Activated naive CD8-positive, alpha-beta T cell treated with anti-CD3 and anti-CD28 coated beads, Interleukin-2, amount 50 U/mL, for 24 hours (primary cell): ENCODE results near the gene ANTKMT.

ENCODE experiments used
- ATAC-seq: fragments of 150-1000 bp; cut with Tn5 transposase; one replicate; pipeline ENCODE4 v1.10.0; 2021
- DNase-seq: peaks from one replicate; pipeline ENCODE4 v3.0.0; 2021
- H3K27ac Mint-ChIP-seq: one replicate; pipeline ENCODE4 v1.8.0; 2021; ENCODE audit warnings: mild to moderate bottlenecking, mixed read lengths
- H3K27me3 Mint-ChIP-seq: one replicate; pipeline ENCODE4 v1.8.0; 2021; ENCODE audit warnings: mixed read lengths
- H3K36me3 Mint-ChIP-seq: one replicate; pipeline ENCODE4 v1.8.0; 2021; ENCODE audit warnings: low read depth, mixed read lengths
- H3K4me1 Mint-ChIP-seq: one replicate; pipeline ENCODE4 v1.8.0; 2021; ENCODE audit warnings: mixed read lengths
- H3K4me3 Mint-ChIP-seq: one replicate; pipeline ENCODE4 v1.8.0; 2021; ENCODE audit warnings: mild to moderate bottlenecking, moderate library complexity, mixed read lengths
- H3K9me3 Mint-ChIP-seq: one replicate; pipeline ENCODE4 v1.8.0; 2021; ENCODE audit warnings: mixed read lengths

The ANTKMT gene, protein sequence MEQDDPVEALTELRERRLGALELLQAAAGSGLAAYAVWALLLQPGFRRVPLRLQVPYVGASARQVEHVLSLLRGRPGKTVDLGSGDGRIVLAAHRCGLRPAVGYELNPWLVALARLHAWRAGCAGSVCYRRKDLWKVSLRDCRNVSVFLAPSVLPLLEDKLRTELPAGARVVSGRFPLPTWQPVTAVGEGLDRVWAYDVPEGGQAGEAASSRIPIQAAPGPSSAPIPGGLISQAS

GRCh38 chr16:720990-721764 is at the start of gene ANTKMT:
TSS of gene ANTKMT (plus strand) at chr16:721146. CDS start at chr16:721275, 129 bp downstream.
- peak within 1 kb of the TSS; percentile 85 for H3K4me3 Mint-ChIP-seq
- peak within 1 kb of the TSS; percentile 84 for H3K27ac Mint-ChIP-seq
- no peaks in the 10 kb centered on the region for H3K27me3 Mint-ChIP-seq
- H3K9me3 Mint-ChIP-seq: no peaks in the 10 kb centered on the region
- no peaks in the 10 kb centered on the region for H3K36me3 Mint-ChIP-seq
- H3K4me1 Mint-ChIP-seq: peaks cover 23% of the 10 kb centered on the region
- DNase-seq (peak; percentile 84), ATAC-seq (peak; percentile 64)

- Mint-ChIP-seq H3K4me3 (no peak overlapping the region), H3K27ac (no peak overlapping the region), H3K4me1 (peaks cover 6% of the 10 kb centered on the region), H3K9me3 (no peaks in the 10 kb centered on the region), H3K36me3 (peaks cover 5% of the 10 kb centered on the region), H3K27me3 (peaks cover 1% of the 10 kb centered on the region)
- ATAC-seq: no peak
- DNase-seq: no peak
Observed at GRCh38 chr16:671353-672131, 49.4 kb upstream of the ANTKMT start.

DNA sequence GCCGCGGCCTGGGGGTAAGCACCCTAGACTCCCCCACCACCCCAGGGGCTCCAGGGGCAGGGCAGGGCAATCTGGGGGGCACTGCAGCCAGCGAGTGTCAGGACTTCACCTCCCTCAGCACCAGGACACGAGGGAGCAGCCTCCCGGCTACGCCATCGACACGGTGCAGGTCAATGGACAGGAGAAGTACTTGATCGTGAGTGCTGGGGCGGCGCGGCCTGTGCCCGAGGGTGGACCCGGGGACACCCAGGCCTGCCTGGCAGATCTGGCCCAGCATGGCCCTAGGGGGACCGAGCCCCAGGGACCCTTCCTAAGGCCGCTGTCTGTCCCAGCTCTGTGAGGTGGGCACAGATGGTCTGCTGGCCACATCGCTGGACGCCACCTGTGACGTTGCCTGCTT is 48.6 kb upstream of the ANTKMT start:
- peaks cover 6% of the 10 kb centered on the region for H3K4me1 Mint-ChIP-seq
- ATAC-seq (no peak), DNase-seq (no peak)
- no peaks in the 10 kb centered on the region for H3K9me3 Mint-ChIP-seq
- H3K27me3 Mint-ChIP-seq: peaks cover 5% of the 10 kb centered on the region
- H3K4me3 Mint-ChIP-seq: no peak overlapping the region
- peaks cover 5% of the 10 kb centered on the region for H3K36me3 Mint-ChIP-seq
- no peak overlapping the region for H3K27ac Mint-ChIP-seq

- no peak for ATAC-seq
- Mint-ChIP-seq H3K9me3 (no peaks in the 10 kb centered on the region), H3K36me3 (peaks cover 5% of the 10 kb centered on the region), H3K4me1 (peaks cover 2% of the 10 kb centered on the region), H3K4me3 (no peak overlapping the region), H3K27ac (no peak overlapping the region), H3K27me3 (peaks cover 5% of the 10 kb centered on the region)
- no peak for DNase-seq
Observed at GRCh38 chr16:672851-673250, 48.1 kb upstream of the ANTKMT start.

DNA sequence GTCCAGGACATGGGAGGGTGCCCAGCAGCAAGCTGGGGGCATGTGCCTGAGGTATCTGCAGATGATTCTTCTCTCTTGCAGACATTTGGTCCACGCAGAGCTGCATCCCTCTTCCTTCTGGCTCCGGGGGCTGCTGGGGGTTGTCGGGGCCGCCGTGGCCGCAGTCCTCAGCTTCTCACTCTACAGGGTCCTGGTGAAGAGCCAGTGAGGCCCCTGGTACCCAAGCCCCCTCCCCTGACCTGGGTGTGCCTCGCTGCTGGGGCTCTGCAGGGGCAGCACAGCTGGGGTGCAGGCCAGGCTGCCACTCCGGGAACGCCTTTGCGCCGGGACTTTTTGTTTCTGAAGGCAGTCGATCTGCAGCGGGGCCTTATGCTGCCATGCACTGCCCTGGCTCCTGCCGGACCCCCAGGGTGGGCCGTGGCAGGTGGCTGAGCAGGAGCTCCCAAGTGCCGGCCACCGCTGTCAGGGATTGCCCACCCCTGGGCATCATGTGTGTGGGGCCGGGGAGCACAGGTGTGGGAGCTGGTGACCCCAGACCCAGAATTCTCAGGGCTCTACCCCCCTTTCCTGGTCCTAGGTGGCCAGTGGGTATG is 47.5 kb upstream of the ANTKMT start:
- H3K27me3 Mint-ChIP-seq: peaks cover 5% of the 10 kb centered on the region
- ATAC-seq (no peak), DNase-seq (no peak)
- H3K4me3 Mint-ChIP-seq: no peak overlapping the region
- H3K27ac Mint-ChIP-seq: no peak overlapping the region
- peaks cover 2% of the 10 kb centered on the region for H3K4me1 Mint-ChIP-seq
- H3K36me3 Mint-ChIP-seq: peaks cover 5% of the 10 kb centered on the region
- H3K9me3 Mint-ChIP-seq: no peaks in the 10 kb centered on the region

DNA sequence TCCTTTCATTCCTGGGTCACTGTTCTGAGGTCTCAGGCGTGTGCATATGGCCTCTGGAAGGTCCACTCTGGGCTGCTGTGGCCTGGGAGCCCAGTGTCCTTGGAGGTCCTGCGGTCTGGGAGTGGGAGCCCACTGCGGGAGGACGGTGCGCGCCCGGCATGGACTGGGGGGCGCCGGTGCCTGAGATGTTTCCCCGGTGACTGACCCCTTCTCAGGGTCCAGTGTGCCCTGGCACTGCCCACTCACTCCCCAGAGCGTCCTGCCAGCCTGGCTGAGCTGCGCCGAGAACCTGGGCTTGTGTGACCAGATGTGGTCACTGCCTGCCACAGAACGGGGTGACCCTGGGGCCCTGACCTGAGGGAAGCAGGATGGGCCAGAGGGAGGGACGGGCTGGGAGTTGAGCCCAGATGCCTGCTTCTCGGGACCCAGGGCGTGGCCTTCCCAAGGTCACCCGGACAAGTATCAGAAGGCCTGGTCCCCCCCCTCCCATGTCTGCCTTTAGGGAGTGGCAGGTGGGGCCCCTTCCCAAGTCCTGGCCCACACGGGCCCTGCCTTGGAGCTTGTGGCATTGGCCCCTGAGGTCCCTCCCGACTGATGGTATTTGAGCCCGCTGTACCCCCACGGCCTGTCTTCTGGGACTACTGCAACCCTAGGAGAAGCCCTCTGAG is 46.6 kb upstream of the ANTKMT start:
- H3K9me3 Mint-ChIP-seq: no peaks in the 10 kb centered on the region
- peaks cover 4% of the 10 kb centered on the region for H3K36me3 Mint-ChIP-seq

DNA sequence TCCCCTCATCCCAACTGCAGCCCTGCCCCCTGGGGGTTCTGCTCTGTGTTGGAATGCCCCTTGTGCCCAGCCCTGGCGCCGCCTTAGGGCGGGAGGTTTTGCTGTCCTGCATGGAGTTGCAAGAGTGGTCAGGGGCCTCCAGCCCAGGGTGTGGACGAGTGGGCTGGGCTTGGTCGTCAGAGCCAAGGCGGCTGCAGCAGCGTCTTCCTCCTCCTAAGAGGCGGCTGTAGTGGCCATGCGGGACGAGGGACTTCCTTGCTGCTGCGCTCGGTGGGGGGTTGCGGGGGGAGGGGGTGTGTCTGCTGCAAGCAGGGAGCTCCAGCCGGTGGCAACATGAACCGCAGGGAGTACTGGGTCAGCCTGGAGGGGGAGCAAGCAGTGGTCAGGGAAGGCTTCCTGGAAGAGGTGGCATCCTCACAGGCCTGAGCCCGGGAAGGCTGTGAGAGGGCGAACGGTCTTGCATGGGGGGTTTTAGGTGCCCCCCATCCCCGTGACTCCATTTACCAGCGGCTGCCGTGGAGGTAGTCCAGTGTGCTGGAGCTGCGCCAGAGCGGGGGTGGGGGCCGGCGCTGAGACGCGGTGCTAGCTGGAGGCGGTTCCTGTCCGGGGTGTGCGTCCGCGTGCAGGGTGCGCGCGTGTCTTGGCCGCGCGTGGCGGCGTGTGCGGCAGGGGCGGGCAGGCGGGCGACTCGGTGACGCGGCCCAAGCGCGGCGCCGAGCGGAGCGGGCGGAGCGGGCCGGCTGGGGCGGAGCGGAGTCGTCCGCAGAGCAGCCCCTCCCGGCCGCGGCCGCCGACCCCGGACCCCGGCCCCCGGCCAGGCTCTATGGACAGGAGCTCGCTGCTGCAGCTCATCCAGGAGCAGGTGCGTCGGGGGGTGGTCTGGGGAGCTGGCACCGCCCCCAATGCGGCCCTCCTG is 45.7 kb upstream of the ANTKMT start, which contains the start of gene RHBDL1:
Gene RHBDL1 (plus strand): TSS at position 704 of the 916 bp plus-strand sequence. CDS start 120 bp downstream, at position 824.
- ATAC-seq (no peak), DNase-seq (peak; percentile 22)
- peaks cover 3% of the 10 kb centered on the region for H3K36me3 Mint-ChIP-seq
- peaks cover 6% of the 10 kb centered on the region for H3K4me1 Mint-ChIP-seq
- H3K4me3 Mint-ChIP-seq: no peak within 1 kb of the TSS
- H3K27me3 Mint-ChIP-seq: peaks cover 5% of the 10 kb centered on the region
- H3K9me3 Mint-ChIP-seq: no peaks in the 10 kb centered on the region
- H3K27ac Mint-ChIP-seq: no peak within 1 kb of the TSS

More for the DNA sequence above, 46.6 kb upstream of the ANTKMT start:
- DNase-seq: no peak
- no peak for ATAC-seq
- Mint-ChIP-seq H3K4me1 (peaks cover 2% of the 10 kb centered on the region), H3K27ac (no peak overlapping the region), H3K4me3 (no peak overlapping the region), H3K27me3 (peaks cover 5% of the 10 kb centered on the region)

DNA sequence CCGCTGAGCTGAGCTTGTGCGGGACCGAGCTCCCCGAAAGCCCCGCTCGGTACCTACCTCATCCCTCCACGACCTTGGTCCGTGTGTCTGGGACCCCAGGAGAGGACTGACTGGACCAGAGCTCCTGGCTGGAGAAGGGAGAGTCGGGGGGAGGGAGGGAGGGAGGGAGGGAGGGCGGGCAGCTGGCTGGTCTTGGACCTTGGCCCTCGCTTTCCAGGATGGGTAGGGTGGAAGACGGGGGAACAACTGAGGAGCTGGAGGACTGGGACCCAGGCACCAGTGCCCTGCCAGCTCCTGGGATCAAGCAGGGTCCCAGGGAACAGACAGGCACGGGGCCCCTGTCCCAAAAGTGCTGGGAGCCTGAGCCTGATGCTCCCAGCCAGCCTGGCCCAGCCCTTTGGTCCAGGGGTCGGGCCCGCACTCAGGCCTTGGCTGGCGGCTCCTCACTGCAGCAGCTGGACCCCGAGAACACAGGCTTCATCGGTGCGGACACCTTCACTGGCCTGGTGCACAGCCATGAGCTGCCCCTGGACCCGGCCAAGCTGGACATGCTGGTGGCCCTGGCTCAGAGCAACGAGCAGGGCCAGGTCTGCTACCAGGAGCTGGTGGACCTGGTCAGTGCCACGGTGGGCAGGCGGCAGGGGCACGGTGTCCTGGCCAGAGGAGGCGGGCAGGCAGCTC is 44.9 kb upstream of the ANTKMT start:
- peaks cover 5% of the 10 kb centered on the region for H3K27me3 Mint-ChIP-seq
- peaks cover 3% of the 10 kb centered on the region for H3K36me3 Mint-ChIP-seq
- H3K4me1 Mint-ChIP-seq: peaks cover 8% of the 10 kb centered on the region
- H3K9me3 Mint-ChIP-seq: no peaks in the 10 kb centered on the region
- ATAC-seq: no peak
- no peak overlapping the region for H3K27ac Mint-ChIP-seq
- DNase-seq: no peak
- no peak overlapping the region for H3K4me3 Mint-ChIP-seq

GRCh38 chr16:676565-676902 is 44.4 kb upstream of the ANTKMT start:
- Mint-ChIP-seq H3K36me3 (peaks cover 5% of the 10 kb centered on the region), H3K4me3 (no peak overlapping the region), H3K27me3 (peaks cover 5% of the 10 kb centered on the region), H3K27ac (no peak overlapping the region), H3K9me3 (no peaks in the 10 kb centered on the region), H3K4me1 (peaks cover 13% of the 10 kb centered on the region)
- ATAC-seq (no peak), DNase-seq (no peak)

- DNase-seq (no peak), ATAC-seq (no peak)
- Mint-ChIP-seq H3K4me3 (no peak overlapping the region), H3K36me3 (peaks cover 9% of the 10 kb centered on the region), H3K9me3 (no peaks in the 10 kb centered on the region), H3K27me3 (peaks cover 5% of the 10 kb centered on the region), H3K27ac (no peak overlapping the region), H3K4me1 (peaks cover 17% of the 10 kb centered on the region)
Observed at GRCh38 chr16:676913-677312, 44.0 kb upstream of the ANTKMT start.

DNA sequence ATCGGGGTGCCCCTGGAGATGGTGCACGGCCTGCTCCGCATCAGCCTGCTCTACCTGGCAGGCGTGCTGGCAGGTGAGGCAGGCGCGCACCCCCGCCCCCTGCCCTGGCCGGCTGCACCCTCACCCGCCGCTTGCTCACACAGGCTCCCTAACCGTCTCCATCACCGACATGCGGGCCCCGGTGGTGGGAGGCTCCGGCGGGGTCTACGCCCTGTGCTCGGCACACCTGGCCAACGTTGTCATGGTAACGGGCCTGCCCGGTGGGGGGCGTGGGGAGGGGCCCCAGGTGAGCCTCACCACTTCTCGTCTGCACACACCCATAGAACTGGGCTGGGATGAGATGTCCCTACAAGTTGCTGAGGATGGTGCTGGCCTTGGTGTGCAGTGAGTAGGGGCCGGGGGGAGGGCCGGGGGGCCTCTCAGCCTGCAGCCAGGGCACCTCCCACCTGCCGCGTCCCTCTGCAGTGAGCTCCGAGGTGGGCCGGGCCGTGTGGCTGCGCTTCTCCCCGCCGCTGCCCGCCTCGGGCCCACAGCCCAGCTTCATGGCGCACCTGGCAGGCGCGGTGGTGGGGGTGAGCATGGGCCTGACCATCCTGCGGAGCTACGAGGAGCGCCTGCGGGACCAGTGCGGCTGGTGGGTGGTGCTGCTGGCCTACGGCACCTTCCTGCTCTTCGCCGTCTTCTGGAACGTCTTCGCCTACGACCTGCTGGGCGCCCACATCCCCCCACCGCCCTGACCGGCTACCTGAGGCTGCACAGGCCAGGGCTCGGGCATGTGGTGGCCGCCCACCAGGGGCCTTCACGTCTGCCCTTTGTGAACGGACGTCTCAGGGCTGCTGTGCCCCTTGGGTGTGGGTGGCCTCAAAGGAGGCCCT is 43.4 kb upstream of the ANTKMT start:
- Mint-ChIP-seq H3K9me3 (no peaks in the 10 kb centered on the region), H3K36me3 (peaks cover 14% of the 10 kb centered on the region), H3K4me3 (no peak overlapping the region), H3K27me3 (peaks cover 5% of the 10 kb centered on the region), H3K27ac (no peak overlapping the region), H3K4me1 (peaks cover 22% of the 10 kb centered on the region)
- ATAC-seq (no peak), DNase-seq (no peak)

GRCh38 chr16:678209-678857 is 42.6 kb upstream of the ANTKMT start:
- DNase-seq (no peak), ATAC-seq (no peak)
- Mint-ChIP-seq H3K36me3 (peaks cover 18% of the 10 kb centered on the region), H3K4me1 (peaks cover 27% of the 10 kb centered on the region), H3K4me3 (no peak overlapping the region), H3K27ac (no peak overlapping the region), H3K27me3 (peaks cover 5% of the 10 kb centered on the region), H3K9me3 (no peaks in the 10 kb centered on the region)
